Activated naive CD8-positive, alpha-beta T cell treated with anti-CD3 and anti-CD28 coated beads, Interleukin-2, amount 50 U/mL, for 16 hours (primary cell): ENCODE data around the gene PVRIG.
"Not testable (repeated sequence)": the region's sequence is repeated elsewhere in the genome, so short reads cannot be mapped to it uniquely, and the experiment has no call there.

Experiments
- DNase-seq: peaks from one replicate; pipeline ENCODE4 v3.0.0-alpha.2; 2020; ENCODE audit warnings: low read depth, low spot score

The PVRIG gene

DNA sequence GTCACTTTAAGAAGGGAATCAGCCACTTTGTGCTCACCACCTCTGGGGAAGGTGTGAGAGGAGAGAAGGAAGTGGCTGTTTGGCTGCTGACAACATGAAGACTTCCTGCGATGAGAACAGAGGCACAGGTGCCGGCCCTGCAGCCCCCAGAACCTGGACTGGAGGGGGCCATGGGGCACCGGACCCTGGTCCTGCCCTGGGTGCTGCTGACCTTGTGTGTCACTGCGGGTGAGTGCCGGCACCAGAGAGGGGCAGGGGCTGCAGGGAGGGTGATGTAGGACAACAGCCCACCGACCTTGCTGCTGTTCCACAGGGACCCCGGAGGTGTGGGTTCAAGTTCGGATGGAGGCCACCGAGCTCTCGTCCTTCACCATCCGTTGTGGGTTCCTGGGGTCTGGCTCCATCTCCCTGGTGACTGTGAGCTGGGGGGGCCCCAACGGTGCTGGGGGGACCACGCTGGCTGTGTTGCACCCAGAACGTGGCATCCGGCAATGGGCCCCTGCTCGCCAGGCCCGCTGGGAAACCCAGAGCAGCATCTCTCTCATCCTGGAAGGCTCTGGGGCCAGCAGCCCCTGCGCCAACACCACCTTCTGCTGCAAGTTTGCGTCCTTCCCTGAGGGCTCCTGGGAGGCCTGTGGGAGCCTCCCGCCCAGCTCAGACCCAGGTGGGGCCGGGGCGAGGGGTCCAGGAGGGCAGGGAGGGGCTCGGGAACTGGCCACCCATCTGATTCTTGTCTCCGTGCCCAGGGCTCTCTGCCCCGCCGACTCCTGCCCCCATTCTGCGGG, at the start of gene PVRIG:
Gene PVRIG, plus strand, starts transcription at position 149 of the 785 bp plus-strand sequence. Its CDS starts 22 bp downstream, at position 171.
- DNase-seq = not testable (repeated sequence)

DNA sequence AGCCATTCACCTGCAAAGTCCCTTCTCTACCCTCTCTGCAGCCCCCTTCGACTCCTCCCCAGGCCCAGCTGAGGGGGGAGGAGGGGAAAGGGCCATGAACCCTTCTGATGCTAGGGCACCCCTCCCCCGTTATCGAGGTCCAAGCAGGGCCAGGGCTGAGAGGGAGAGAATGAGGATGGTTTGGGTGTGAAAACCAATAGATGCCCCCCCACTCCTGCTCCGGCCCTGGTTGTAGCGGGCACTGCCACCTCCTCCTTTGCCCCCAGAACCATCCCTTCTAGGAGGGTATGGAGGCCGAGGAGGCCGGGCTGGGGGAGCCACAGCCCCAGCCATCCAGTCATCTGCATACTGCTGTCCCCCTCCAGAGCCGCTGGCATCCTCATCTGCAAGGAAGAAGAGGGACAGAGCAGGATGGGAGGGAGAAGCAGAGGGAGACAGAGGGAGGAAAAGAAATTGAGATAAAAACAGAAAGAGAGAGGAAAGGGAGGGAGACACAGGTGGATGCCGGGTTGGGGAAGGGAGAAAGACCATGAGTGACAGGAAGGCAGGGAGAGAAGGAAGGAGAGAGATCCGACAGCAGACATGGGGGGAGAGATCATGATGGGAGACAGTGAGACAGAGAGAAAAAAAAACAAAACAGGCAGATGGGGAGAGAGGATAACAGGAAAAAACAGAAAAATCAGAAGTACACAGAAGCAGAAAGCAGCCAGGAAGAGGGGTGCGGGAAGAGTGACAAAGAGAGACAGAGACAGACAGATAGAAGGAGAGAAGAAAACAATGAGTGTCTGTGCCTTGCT, 49.5 kb upstream of the PVRIG start:
- no peak for DNase-seq

DNA sequence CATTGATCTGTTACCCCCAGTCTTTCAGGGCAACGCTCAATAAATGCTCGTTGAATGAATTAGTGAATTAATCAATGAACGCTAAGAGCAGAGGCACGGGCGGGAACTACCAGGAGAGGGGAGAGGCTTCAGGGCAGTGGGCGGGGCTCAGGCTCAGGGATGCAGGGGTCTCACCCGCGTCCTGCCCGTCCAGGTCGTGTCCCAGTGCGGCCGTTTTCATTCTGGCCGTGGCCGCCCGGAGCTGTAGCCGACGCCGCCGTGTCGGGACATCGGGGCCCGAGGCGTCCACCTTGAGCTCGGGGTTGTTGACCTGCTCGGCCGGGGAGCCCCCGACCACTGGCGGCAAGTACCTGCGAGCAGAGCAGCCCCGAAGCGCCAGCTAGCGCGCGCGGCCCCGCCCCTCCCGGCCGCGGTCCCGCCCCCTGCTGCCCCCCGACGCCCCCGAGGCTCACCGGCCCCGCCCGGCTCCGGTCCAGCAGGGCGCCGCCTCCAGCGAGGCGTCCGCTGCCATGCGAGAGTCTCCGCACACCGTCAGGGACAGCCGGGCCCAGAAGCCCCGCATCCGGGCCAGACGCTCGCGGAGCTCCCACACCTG, 48.6 kb upstream of the PVRIG start:
- no peak for DNase-seq

DNA sequence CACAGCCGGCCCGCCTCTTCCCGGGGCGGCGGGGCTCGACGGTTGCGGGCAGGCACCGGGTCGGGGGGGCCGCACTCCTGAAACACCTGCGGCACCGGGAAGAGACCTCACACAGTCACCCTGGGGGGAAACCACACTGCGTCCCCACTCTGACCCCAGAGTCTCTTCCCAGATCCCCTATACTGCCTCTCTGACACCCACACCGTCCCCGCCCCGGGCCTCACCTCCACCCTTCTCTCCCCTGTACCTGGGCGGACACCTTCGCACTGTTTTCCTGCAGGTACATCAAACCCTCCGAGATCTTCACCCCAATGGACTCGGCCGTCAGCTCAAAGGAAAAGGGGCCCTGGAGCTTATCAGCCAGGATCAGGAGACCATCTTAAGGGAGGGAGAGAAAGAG, 47.9 kb upstream of the PVRIG start:
- DNase-seq = no peak

DNA sequence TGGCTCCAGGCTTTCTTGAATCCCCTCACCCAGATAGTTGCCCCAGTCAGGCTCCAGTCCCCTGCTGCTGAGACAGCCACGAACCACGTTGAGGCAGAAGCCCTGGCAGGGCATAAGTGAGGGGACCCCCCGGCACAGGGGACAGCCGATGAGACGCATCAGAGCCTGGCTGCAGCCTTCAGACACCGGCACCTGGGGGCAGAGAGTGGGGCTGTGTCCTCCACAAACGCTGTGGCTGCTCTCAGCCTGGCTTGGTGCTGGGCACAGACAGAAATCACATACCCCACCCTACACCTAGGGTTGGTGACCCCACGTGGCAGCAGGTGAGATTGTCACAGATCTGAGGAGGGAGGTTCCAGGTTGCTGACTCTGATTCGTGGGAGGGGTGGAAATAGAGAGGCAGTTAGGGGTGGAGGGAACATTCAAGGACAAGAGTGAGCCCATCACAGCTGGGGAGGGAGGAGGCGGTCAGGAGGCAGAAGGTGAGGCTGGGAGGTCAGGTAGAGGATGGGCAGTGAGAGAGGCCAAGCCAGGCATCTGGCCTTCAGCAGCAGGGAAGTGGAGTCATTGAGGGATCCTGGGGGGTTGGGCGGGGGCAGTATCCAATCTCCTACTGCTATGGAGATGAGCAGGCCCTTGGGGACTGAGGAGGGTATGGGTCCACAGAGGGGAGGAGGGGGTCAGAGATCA, 45.8 kb upstream of the PVRIG start:
- DNase-seq = no peak

DNA sequence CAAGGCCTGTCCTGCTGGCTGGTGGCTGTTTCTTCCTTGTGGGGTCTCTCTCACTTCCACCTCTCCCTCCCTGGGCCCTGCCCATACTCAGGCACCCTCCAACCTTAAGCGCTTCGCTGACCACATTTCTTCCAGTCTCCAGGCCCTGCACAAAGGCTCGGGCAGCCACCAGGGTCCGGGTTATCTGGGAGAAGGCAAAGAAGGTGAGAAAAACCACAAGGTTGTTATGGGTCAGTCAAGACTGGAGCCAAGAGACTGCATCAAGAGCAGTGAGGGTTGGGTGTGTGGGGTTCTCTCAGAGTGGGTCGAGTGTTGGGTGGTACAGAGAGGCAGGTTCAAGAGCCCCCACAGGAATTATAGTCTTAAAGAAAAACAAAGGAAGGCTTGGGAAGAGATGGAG, 45.2 kb upstream of the PVRIG start:
- DNase-seq = no peak

DNA sequence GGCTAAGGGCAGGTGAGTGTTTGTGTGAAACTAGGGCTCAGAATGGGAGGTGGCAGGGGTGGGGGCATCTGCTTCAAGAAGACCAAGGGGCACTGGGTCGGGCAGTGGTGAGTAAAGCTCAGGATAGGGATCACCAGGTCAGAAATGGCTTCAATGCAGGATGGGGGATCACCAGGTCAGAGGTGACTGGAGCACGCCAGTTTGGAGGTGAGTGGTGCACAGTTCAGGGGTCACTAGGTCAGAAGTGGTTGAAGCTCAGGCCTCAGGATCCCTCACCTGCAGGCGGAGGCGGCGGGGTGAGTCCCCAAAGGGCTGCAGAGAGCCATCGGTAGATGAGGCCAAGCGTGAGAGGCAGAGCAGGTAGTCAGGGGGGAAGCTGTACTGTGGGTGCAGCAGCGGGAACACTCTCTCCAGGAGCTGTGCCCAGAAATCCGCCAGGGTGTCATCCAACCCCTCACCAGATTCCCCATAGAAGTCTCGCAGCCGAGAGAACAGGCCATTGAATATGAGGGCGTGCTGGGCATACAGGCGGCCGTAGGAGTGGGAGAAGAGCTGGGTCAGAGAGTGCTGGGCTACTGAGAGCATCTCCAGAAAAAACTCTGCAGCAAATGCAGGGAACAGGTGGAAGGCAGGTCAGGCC, 44.3 kb upstream of the PVRIG start:
- no peak for DNase-seq

DNA sequence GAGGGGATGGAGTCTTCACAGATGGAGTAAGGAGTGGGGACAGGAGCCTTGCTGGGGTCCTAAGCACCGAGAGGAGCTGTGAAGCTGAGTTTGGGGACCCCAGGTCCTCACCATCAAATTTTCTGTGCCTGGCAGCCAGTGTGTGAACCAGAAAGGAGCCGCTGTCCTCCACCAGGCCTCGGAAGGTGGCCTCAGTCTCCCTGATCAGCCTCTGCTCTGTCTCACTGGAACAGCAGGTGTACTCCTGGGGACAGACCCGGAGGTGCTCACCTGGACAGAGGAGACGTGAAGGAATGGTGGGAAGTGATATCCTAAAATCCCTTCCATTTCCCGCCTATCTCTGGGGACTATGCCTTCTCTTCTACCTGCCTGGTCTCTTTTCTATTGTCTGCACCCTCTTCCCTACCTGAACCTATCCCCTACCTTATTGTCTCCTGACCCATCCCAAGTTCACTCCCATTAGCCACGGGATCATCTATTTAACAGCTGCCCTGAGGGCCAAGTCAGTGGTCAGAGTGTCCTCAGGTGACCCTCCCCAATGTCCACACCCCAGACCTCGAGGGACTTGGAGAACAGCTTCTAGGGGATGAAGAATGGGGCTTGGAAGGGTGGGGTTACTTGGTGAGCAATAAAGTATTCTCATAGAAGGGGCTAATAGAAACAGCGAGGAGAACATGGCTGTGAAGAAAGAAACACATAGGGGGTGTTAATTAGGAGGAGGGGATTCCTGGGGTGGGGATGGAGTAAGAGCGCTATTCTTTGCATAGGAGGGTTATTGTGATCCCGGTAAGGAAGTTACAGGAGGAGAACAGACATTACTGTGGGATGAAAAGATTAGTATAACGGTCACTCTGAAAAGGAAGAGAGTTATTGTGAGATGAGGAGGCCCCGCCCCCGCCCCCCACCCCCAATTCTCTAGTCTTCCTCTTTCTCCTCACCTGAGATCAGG, 43.4 kb upstream of the PVRIG start:
- DNase-seq = no peak

DNA sequence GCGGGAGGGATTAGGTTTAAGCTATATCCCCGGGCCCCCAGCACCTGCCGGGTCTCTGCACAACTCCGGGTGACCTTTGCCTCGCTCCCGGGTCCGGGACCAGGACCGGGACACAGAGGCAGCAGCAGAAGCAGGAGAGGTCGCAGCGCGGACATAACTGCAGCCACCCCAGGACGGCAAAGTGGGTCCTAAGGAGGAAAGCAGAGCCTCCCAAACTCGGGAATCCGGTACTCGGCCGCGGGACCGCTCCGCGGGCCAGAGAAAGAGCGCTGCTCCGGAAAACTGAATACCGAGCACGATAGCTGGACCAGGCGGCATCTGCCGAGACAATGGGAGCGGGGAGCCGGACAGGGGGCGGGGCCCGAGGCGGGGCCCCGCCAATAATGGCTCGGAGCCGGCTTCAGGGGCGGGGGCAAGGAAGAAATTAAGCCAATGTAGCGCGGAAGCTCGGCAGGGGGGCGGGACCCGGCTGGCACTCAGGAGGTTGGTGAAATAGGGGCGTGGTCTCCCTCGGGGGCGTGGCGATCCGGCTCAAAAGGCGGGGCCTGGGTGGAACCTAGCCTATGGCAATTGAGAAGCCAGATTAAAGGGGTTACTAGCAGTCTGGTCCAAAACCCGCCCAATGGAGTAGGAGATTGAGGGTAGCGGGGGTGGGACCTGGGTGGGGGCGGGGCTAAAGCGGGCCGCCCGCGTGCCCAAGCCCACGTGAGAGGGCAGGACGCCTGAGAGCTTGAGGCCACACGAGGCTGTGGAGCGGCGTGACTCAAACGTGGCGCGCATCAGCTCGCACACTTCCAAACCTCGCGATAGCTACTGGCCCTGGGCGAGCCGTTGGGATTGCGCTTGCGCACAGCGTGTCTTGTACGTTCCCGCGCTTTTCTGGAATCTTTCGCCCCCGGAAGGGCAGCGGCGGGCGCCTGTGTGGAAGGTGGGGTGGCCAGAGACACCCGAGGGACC, 42.4 kb upstream of the PVRIG start, which contains the start of the genes GPC2 and STAG3:
Gene GPC2, minus strand, starts transcription at position 337 of the 957 bp plus-strand sequence. Its CDS starts 182 bp downstream, at position 155.
Gene STAG3, plus strand, starts transcription at position 874 of the 957 bp plus-strand sequence. CDS start 2,639 bp downstream, outside the sequence.
- peak; percentile 96 for DNase-seq

DNA sequence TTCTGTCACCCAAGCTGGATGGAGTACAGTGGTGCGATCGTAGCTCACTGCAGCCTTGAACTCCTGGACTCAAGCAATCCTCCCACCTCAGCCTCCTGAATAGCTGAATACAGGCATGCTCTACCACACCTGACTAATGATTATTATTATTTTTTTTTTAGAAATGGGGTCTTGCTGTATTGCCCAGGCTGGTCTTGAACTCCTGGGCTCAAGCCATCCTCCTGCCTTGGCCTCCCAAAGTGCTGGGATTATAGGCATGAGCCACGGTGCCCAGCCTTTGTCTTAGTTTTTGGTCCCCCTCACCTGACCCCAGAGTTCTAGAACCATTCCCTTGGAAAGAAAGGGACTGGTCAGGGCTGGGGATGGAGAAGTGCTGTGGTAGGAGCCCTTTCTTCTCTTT, 39.7 kb upstream of the PVRIG start:
- not testable (repeated sequence) for DNase-seq

DNA sequence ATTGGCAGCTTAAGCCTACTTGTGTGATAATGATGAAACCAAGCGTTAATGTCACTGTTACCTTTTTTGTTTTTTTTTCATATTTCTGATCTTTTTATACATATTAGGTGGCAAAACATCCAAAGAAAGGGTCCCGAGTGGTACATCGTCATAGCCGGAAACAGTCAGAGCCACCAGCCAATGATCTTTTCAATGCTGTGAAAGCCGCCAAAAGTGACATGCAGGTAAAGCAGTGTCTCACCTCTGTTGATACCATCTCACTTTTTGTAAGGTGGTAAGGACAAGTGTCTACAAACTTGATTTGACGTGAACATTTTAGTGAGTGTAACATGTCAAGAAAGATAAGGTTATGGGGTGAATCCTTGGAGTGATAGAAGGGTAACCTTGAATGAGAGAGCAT, 37.1 kb upstream of the PVRIG start:
- not testable (repeated sequence) for DNase-seq

DNA sequence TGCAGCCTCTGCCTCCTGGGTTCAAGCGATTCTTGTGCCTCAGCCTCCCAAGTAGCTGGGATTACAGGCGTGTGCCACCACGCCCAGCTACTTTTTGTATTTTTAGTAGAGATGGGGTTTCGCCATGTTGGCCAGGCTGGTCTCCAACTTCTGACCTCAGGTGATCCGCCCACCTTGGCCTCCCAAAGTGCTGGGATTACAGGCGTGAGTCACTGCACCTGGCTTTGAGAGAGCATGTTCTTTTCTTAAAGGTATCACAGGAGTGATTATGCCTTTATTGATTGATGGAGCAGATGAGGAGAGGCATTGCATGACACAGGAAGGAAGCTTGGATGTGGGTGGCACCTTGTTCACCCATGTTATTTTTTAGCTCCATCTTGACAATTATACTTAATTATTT, 36.7 kb upstream of the PVRIG start:
- DNase-seq = not testable (repeated sequence)

DNA sequence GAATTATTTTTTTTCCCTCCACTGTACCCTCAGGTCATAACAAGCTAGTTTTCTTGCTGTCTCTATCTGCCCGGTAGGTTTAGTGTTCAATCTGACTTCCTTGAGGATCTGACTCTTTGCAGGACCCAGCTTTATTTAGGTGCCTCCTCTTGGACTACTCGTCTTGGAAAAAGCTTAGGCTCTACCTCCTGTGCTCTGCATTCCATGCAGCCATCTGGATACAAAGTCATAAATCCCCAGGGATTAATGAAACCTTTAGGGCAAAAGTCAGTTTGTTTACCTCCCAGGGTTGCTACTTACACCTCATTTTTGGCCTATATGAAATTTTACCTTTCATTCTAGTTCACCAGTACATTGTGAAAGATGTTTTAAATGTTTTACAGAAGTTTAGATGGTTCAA, 34.0 kb upstream of the PVRIG start:
- DNase-seq = no peak

DNA sequence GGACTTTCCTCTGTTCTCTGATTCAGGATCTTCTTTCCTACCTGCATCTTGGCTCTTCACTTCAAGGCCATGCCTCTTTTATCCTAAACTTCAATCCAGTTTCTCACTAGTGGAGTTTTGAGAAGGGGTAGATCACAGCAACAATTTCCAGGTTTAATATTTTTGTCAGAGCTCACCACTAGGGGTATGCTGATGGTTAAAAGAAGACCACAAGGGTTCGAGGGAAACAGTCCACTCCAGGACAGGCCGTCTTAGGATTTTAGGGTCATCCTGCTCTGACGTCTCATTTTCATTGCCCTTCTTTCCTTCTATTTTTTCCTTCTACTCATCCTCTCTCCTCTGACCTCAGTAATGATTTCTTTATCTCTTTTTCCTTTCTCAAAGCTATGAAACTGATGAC, 30.7 kb upstream of the PVRIG start:
- DNase-seq = no peak

DNA sequence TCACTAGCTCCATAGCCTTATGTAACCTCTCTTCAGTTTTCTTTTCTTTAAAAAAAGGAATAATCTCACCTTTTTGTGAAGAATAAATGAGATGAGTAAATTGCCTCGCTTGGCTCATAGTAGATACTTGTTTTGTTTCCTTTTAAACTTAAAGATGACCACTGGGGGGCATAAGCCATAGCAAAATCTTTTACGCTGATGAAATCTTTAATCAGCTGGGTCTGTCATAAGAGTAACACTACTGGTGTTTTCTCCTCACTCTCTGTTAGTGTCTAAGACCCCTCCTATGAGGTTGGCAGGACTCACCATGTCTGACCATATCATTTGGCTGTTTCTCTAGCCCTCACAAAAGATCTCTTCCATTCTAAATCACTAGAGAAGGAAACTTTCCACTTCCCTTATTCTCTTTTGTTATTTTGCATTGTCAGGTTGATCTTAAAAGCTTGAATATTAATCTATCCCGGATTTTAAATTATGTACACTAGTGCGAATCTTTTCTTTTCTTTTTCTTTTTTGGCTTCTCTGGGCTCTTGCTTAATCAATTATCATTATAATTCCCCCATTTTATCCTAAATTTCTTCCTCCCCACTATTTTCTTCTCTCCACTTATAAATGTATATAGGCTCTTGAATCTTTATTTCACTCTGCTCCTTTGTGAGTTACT, 29.6 kb upstream of the PVRIG start:
- no peak for DNase-seq

DNA sequence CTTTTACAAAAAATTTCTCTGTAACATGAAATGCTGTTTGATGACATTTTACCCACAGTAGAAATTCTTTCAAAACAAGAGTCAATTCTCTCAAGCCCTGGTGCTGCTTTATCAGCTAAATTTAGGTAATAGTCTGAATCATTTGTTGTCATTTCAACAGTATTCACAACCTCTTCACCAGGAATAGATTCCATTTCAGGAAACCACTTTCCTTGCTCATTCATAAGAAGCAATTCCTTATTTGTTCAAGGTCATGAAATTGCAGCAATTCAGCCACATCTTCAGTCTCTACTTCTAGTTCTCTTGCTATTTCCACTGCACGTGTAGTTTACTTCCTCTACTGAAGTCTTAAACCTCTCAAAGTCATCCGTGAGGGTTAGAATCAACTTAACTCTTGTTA, 28.0 kb upstream of the PVRIG start:
- no peak for DNase-seq

DNA sequence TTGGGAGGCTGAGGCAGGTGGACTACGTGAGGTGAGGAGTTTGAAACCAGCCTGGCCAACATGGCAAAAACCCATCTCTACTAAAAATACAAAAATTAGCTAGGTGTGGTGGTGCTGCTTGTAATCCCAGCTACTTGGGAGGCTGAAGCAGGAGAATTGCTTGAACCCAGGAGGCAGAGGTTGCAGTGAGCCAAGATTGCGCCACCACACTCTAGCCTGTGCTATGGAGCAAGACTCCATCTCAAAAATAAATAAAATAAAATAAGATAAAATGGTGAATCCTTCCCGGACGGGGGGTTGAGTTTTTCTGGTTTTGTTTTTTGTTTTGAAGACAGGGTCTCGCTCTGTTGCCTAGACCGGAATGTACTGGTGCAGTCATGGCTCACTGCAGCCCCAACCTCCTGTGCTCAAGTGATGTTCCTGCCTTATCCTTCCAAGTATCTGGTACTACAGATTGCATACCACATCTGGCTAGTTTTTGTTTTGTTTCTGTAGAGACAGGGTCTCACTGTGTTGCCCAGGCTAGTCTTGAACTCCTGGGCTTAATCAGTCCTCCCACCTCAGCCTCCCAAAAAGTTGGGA, 27.4 kb upstream of the PVRIG start:
- not testable (repeated sequence) for DNase-seq

DNA sequence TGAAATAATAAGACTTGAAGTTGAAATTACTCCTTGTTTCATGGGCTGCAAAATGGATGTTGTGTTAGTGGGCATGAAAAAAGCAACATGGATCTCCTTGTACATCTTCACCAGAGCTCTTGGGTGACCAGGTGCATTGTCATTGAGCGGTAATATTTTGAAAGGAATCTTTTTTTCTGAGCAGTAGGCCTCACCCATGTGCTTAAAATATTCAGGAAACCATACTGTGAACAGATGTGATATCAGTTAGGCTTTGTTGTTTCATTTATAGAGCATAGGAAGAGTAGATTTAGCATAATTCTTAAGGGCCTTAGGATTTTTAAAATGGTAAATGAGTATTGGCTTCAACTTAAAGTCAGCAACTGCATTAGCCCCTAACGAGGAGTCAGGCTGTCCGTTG, 26.8 kb upstream of the PVRIG start:
- DNase-seq = no peak
